HEK293T (cell line): ENCODE measurements around the gene LTK.

Experiments used
- ARNT ChIP-seq: fragments of 450-650 bp; IDR thresholded peaks from 2 replicates; pipeline ENCODE4 v1.6.1; 2017; ENCODE audit warnings: mild to moderate bottlenecking
- ELF4 ChIP-seq: fragments of 450-650 bp; IDR thresholded peaks from 2 replicates; pipeline ENCODE4 v1.6.1; 2017; ENCODE audit warnings: antibody characterized with exemption
- FOXA1 ChIP-seq: fragments of 450-650 bp; IDR thresholded peaks from 2 replicates; pipeline ENCODE4 v1.6.1; 2016; ENCODE audit warnings: mild to moderate bottlenecking
- FOXK2 ChIP-seq: fragments of 450-650 bp; IDR thresholded peaks from 2 replicates; pipeline ENCODE4 v1.6.1; 2016; ENCODE audit warnings: mild to moderate bottlenecking
- FOXM1 ChIP-seq: fragments of 450-650 bp; IDR thresholded peaks from 2 replicates; pipeline ENCODE4 v1.6.1; 2017; ENCODE audit warnings: mild to moderate bottlenecking, borderline replicate concordance
- HDGF ChIP-seq: fragments of 450-650 bp; IDR thresholded peaks from 2 replicates; pipeline ENCODE4 v1.6.1; 2017; ENCODE audit warnings: antibody characterized with exemption, borderline replicate concordance
- LEF1 ChIP-seq: fragments of 450-650 bp; IDR thresholded peaks from 2 replicates; pipeline ENCODE4 v1.6.1; 2017; ENCODE audit warnings: mild to moderate bottlenecking, borderline replicate concordance
- NFRKB ChIP-seq: fragments of 450-650 bp; IDR thresholded peaks from 2 replicates; pipeline ENCODE4 v1.6.1; 2016; ENCODE audit warnings: mild to moderate bottlenecking, moderate library complexity
- PKNOX1 ChIP-seq: fragments of 450-650 bp; IDR thresholded peaks from 2 replicates; pipeline ENCODE4 v1.6.1; 2016
- SP1 ChIP-seq: fragments of 450-650 bp; IDR thresholded peaks from 2 replicates; pipeline ENCODE4 v1.6.1; 2017
- SUZ12 ChIP-seq: fragments of 450-650 bp; IDR thresholded peaks from 2 replicates; pipeline ENCODE4 v1.6.1; 2016; ENCODE audit warnings: mild to moderate bottlenecking
- TARDBP ChIP-seq: fragments of 450-650 bp; IDR thresholded peaks from 2 replicates; pipeline ENCODE4 v1.6.1; 2016
- ZNF384 ChIP-seq: fragments of 450-650 bp; IDR thresholded peaks from 2 replicates; pipeline ENCODE4 v1.6.1; 2016

- TF ChIP-seq ELF4 (no peak), NFRKB (no peak), ZNF384 (no peak), FOXM1 (no peak), SP1 (no peak), FOXK2 (no peak), FOXA1 (no peak), SUZ12 (no peak), HDGF (no peak), ARNT (no peak), TARDBP (no peak), LEF1 (no peak), PKNOX1 (no peak)
Measured at GRCh38 chr15:41543521-41543870, 29.9 kb upstream of the LTK start.
